IMR-90 (cell line): ENCODE data around the gene SLC38A5. TPM values are rescaled to one million over a fixed set of nuclear protein-coding genes. Genes with fewer than 3 reads are reported as not detected.

ENCODE experiments used
- ATAC-seq: fragments of 200-7000 bp; cut with Tn5 transposase; 2 replicates; pipeline ENCODE4 v1.9.1; 2020; ENCODE audit warnings: low read depth, mild to moderate bottlenecking, moderate library complexity
- BruUV-seq: library from RNA; stranded (reverse); fragments of 400-500 nt; replicated peaks from 2 replicates; lab custom pipeline; 2021; lab: Mats Ljungman, UMichigan
- CTCF ChIA-PET: fragments of 300-600 bp; formaldehyde crosslinking; extraction: SDS; loops from one replicate; lab custom pipeline; 2021; ENCODE audit warnings: antibody characterized with exemption; lab: Yijun Ruan, JAX
- POLR2A ChIA-PET: fragments of 300-600 bp; sonication (Branson Sonifier 250); formaldehyde crosslinking; loops from one replicate; lab custom pipeline; 2022; ENCODE audit warnings: antibody characterized with exemption; ENCODE audit not compliant: unreplicated experiment; lab: Charles Lee
- DNase-seq: peaks from one replicate; pipeline ENCODE4 v3.0.0; 2013
- H2AFZ ChIP-seq: replicated peaks from 2 replicates; pipeline ENCODE3; 2013; ENCODE audit warnings: low read length, mild to moderate bottlenecking; ENCODE audit not compliant: poor library complexity
- H2AK5ac ChIP-seq: 2 replicates; pipeline ENCODE4 v1.6.1; 2013; ENCODE audit warnings: low read depth, low read length, inconsistent platforms
- H2AK9ac ChIP-seq: replicated peaks from 2 replicates; pipeline ENCODE3; 2013; ENCODE audit warnings: mild to moderate bottlenecking, low read depth, low read length, moderate library complexity; ENCODE audit not compliant: poor library complexity
- H2BK120ac ChIP-seq: 2 replicates; pipeline ENCODE4 v1.6.1; 2013; ENCODE audit warnings: low read depth, low read length, inconsistent platforms
- H2BK15ac ChIP-seq: 3 replicates; pipeline ENCODE4 v1.6.1; 2013; ENCODE audit warnings: low read depth, low read length, inconsistent platforms
- H2BK20ac ChIP-seq: 2 replicates; pipeline ENCODE4 v1.6.1; 2013; ENCODE audit warnings: low read depth, mild to moderate bottlenecking, inconsistent platforms, low read length, moderate library complexity
- H2BK5ac ChIP-seq: 2 replicates; pipeline ENCODE4 v1.6.1; 2013; ENCODE audit warnings: mild to moderate bottlenecking, low read depth, low read length, inconsistent platforms; ENCODE audit not compliant: poor library complexity, severe bottlenecking
- H3K14ac ChIP-seq: replicated peaks from 2 replicates; pipeline ENCODE4 v1.6.1; 2013; ENCODE audit warnings: low read depth, low read length, inconsistent platforms
- H3K18ac ChIP-seq: 2 replicates; pipeline ENCODE4 v1.6.1; 2013; ENCODE audit warnings: low read depth, low read length, control low read depth
- H3K23ac ChIP-seq: 2 replicates; pipeline ENCODE4 v1.6.1; 2013; ENCODE audit warnings: low read depth, low read length, inconsistent platforms
- H3K27ac ChIP-seq: 2 replicates; pipeline ENCODE4 v1.5.1; 2013; ENCODE audit warnings: mild to moderate bottlenecking, control low read depth, low read length; ENCODE audit not compliant: insufficient read depth
- H3K27me3 ChIP-seq: 2 replicates; pipeline ENCODE4 v1.6.1; 2013; ENCODE audit warnings: low read length; ENCODE audit not compliant: control insufficient read depth, insufficient read depth
- H3K36me3 ChIP-seq: 2 replicates; pipeline ENCODE4 v1.6.1; 2013; ENCODE audit warnings: low read length, mixed read lengths; ENCODE audit not compliant: control insufficient read depth, insufficient read depth
- H3K4ac ChIP-seq: 2 replicates; pipeline ENCODE4 v1.6.1; 2013; ENCODE audit warnings: low read depth, low read length, inconsistent platforms
- H3K4me1 ChIP-seq: 2 replicates; pipeline ENCODE4 v1.6.1; 2013; ENCODE audit warnings: low read length, mixed read lengths; ENCODE audit not compliant: control insufficient read depth, insufficient read depth
- H3K4me2 ChIP-seq: 2 replicates; pipeline ENCODE4 v1.6.1; 2013; ENCODE audit warnings: low read depth, mild to moderate bottlenecking, control low read depth, low read length, moderate library complexity
- H3K4me3 ChIP-seq: 2 replicates; pipeline ENCODE4 v1.5.1; 2013; ENCODE audit warnings: low read depth, mild to moderate bottlenecking, control low read depth, low read length, moderate library complexity; ENCODE audit not compliant: insufficient read depth
- H3K56ac ChIP-seq: 2 replicates; pipeline ENCODE4 v1.6.1; 2013; ENCODE audit warnings: low read length, inconsistent platforms; ENCODE audit not compliant: insufficient read depth; ENCODE audit errors: extremely low read depth
- H3K79me1 ChIP-seq, 2 experiments: 2 replicates each; pipeline ENCODE4 v1.6.1; 2013; ENCODE audit warnings: low read length in 2 of 2, inconsistent platforms in 1 of 2, low read depth in 1 of 2
- H3K9ac ChIP-seq: 2 replicates; pipeline ENCODE4 v1.6.1; 2013; ENCODE audit warnings: low read depth, low read length, control low read depth
- H3K9me1 ChIP-seq: 2 replicates; pipeline ENCODE4 v1.6.1; 2013; ENCODE audit warnings: low read length, inconsistent platforms; ENCODE audit not compliant: insufficient read depth
- H3K9me3 ChIP-seq: 2 replicates; pipeline ENCODE4 v1.6.1; 2013; ENCODE audit warnings: low read length; ENCODE audit not compliant: control insufficient read depth, insufficient read depth
- H4K20me1 ChIP-seq: 2 replicates; pipeline ENCODE4 v1.6.1; 2013; ENCODE audit warnings: low read length, inconsistent platforms; ENCODE audit not compliant: insufficient read depth
- H4K5ac ChIP-seq: 2 replicates; pipeline ENCODE4 v1.6.1; 2013; ENCODE audit warnings: mild to moderate bottlenecking, low read depth, low read length, control low read depth
- H4K8ac ChIP-seq, 2 experiments: 2 replicates each; pipeline ENCODE4 v1.6.1; 2013; ENCODE audit warnings: low read depth in 2 of 2, low read length in 2 of 2, control low read depth in 1 of 2, inconsistent platforms in 1 of 2
- H4K91ac ChIP-seq: 2 replicates; pipeline ENCODE4 v1.6.1; 2013; ENCODE audit warnings: low read depth, low read length, inconsistent platforms; ENCODE audit not compliant: insufficient read depth
- BHLHE40 ChIP-seq: fragments of 150-350 bp; IDR thresholded peaks from 2 replicates; pipeline ENCODE4 v1.6.1; 2016; ENCODE audit warnings: mild to moderate bottlenecking, low read depth, low read length
- CEBPB ChIP-seq: IDR thresholded peaks from 2 replicates; pipeline ENCODE4 v1.6.1; 2012; ENCODE audit warnings: low read depth, low read length, improper control_type of control experiment
- CHD1 ChIP-seq: IDR thresholded peaks from 2 replicates; pipeline ENCODE4 v1.6.1; 2012; ENCODE audit warnings: low read depth, low read length, improper control_type of control experiment
- CTCF ChIP-seq: conservative IDR thresholded peaks from 2 replicates; pipeline ENCODE4 v1.5.1; 2012; ENCODE audit warnings: mild to moderate bottlenecking, low read depth, low read length, improper control_type of control experiment
- ELK1 ChIP-seq: fragments of 150-350 bp; IDR thresholded peaks from 2 replicates; pipeline ENCODE4 v1.6.1; 2016; ENCODE audit warnings: low read depth, mild to moderate bottlenecking, low read length, moderate library complexity, borderline replicate concordance
- FOS ChIP-seq: fragments of 150-350 bp; IDR thresholded peaks from 2 replicates; pipeline ENCODE4 v1.6.1; 2016; ENCODE audit warnings: low read depth, low read length
- MAFK ChIP-seq: IDR thresholded peaks from 2 replicates; pipeline ENCODE4 v1.6.1; 2012; ENCODE audit warnings: low read depth, low read length, improper control_type of control experiment
- MAZ ChIP-seq: IDR thresholded peaks from 2 replicates; pipeline ENCODE4 v1.6.1; 2012; ENCODE audit warnings: low read depth, mild to moderate bottlenecking, low read length, improper control_type of control experiment, moderate library complexity, borderline replicate concordance
- MXI1 ChIP-seq: IDR thresholded peaks from 2 replicates; pipeline ENCODE4 v1.6.1; 2012; ENCODE audit warnings: low read depth, mild to moderate bottlenecking, low read length, moderate library complexity, borderline replicate concordance
- NFE2L2 ChIP-seq: fragments of 150-350 bp; IDR thresholded peaks from 2 replicates; pipeline ENCODE4 v1.6.1; 2016; ENCODE audit warnings: low read depth, mild to moderate bottlenecking, low read length
- POLR2A ChIP-seq: IDR thresholded peaks from 2 replicates; pipeline ENCODE4 v1.6.1; 2012; ENCODE audit warnings: mild to moderate bottlenecking, low read depth, low read length
- RAD21 ChIP-seq: IDR thresholded peaks from 2 replicates; pipeline ENCODE4 v1.6.1; 2012; ENCODE audit warnings: low read length, improper control_type of control experiment
- RCOR1 ChIP-seq: IDR thresholded peaks from 2 replicates; pipeline ENCODE4 v1.6.1; 2012; ENCODE audit warnings: mild to moderate bottlenecking, low read length, improper control_type of control experiment; ENCODE audit not compliant: insufficient replicate concordance
- RFX5 ChIP-seq: IDR thresholded peaks from 2 replicates; pipeline ENCODE4 v1.8.0; 2012; ENCODE audit warnings: low read depth, mild to moderate bottlenecking, low read length, moderate library complexity
- SMC3 ChIP-seq: fragments of 150-350 bp; IDR thresholded peaks from 2 replicates; pipeline ENCODE4 v1.6.1; 2016; ENCODE audit warnings: low read depth, mild to moderate bottlenecking, antibody characterized with exemption, low read length, moderate library complexity
- WGBS, 2 experiments: methylation state at CpG; one replicate each; pipeline versions ENCODE4 v1.1.5 to v1.1.7; 2013; ENCODE audit warnings: missing lambda C conversion rate in 2 of 2; ENCODE audit not compliant: insufficient read length in 1 of 2; ENCODE audit errors: extremely low coverage in 2 of 2; 5-methylcytosine and 5-hydroxymethylcytosine counted together
- dilution Hi-C: fragments of 300-500 bp; cut with HindIII; formaldehyde crosslinking; loops from one replicate; pipeline ENCODE4 v1.14.3; 2018; ENCODE audit warnings: low sequenced_read_pairs; ENCODE audit not compliant: unreplicated experiment
- in situ Hi-C: fragments of 300-500 bp; cut with MboI; formaldehyde crosslinking; loops from 3 replicates; pipeline ENCODE4 v1.14.3; 2019; ENCODE audit warnings: low sequenced_read_pairs, inconsistent platforms, mixed read lengths
- intact Hi-C: fragments of 100-400 bp; cut with micrococcal nuclease; formaldehyde crosslinking; loops from 2 replicates; pipeline ENCODE4 v1.10.0; 2022
- polyA plus RNA-seq, 3 experiments: library from polyadenylated mRNA; depleted of rRNA; stranded (reverse); fragments of >200 nt; gene quantifications; 2 replicates each; pipeline ENCODE4 v1.2.3, GENCODE V29; 2012; ENCODE audit warnings: low replicate concordance in 1 of 3
- total RNA-seq: library from RNA; depleted of rRNA; stranded (reverse); fragments of >200 nt; gene quantifications from 2 replicates; pipeline ENCODE4 v1.2.3, GENCODE V29; 2012
- TF ChIP-seq, protein P1 (sequence below): fragments of 150-350 bp; IDR thresholded peaks from 2 replicates; pipeline ENCODE4 v1.6.1; 2017; ENCODE audit warnings: mild to moderate bottlenecking, antibody characterized with exemption, low read length, low read depth

SLC38A5 gene
- total and polyA plus RNA-seq, 2 of the 4 experiments (the other 2 are of a cell fraction), result 12.2 to 20.4 TPM

DNA sequence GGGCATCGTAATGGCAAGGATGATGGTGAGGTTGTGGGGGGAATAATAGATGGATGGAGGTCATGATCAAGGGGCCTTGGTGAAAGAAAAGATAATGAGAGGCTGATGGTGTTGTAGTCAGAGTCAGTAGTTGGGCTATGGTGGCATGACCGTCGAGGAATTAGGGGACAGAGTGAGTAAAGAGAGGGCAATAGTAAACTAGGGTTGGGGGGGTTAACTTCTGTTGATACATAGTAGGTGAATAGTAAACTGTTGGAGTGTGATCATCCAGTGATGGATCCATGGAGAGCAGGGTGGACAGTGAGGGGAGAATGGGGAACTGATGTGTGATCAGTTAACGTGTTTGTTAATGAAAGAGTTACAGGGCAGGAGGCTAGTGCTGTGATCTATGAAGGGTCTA lies 6.9 kb upstream of the SLC38A5 start:
- Histone ChIP-seq H3K56ac (0 out of 2 replicates have a peak overlapping the region, but pooled peaks have one; percentile 46), H4K91ac (no peak overlapping the region), H3K27me3 (no peaks in the 10 kb centered on the region), H2AFZ (no peak overlapping the region), H3K4ac (peak overlapping the region; percentile 81), H3K4me3 (peak overlapping the region; percentile 82), H3K23ac (peak overlapping the region; percentile 52; the same call in 1 of the 2 replicates), H3K9me3 (no peaks in the 10 kb centered on the region), H3K18ac (no peak overlapping the region), H2BK20ac (no peak overlapping the region), H4K8ac (peak overlapping the region; percentile 55 to 77; a peak in 1 of 4 replicates), H2BK120ac (no peak overlapping the region), H4K20me1 (no peaks in the 10 kb centered on the region; the same call in 1 of the 2 replicates), H3K9me1 (peaks cover 7% of the 10 kb centered on the region), H3K79me1 (peaks cover 0 to 23% of the 10 kb centered on the region in 2 experiments; a peak in 2 of 4 replicates), H3K36me3 (peaks cover 5% of the 10 kb centered on the region; the same call in 1 of the 2 replicates), H3K4me2 (peak overlapping the region; percentile 86), H4K5ac (no peak overlapping the region), H2BK15ac (no peak overlapping the region), H2AK9ac (no peak overlapping the region), H2AK5ac (peak overlapping the region; percentile 77; the same call in 1 of the 2 replicates), H3K9ac (peak overlapping the region; percentile 70; the same call in 1 of the 2 replicates), H3K27ac (no peak overlapping the region), H3K14ac (peak overlapping the region; percentile 71), H3K4me1 (no peaks in the 10 kb centered on the region), H2BK5ac (peak overlapping the region; percentile 37)
- dilution Hi-C loops (no loop called here), in situ Hi-C loops (no loop called here), intact Hi-C loops (no loop called here)
- POLR2A ChIA-PET, result no interaction called here
- DNase-seq, result no peak
- 64 to 100% methylated on average over 1 to 2 of the region's 4 CpGs for WGBS, 2 experiments
- no TSS peak for BruUV-seq
- no peak for TF ChIP-seq ELK1
- no peak for TF ChIP-seq CHD1
- TF ChIP-seq, protein P1, sequence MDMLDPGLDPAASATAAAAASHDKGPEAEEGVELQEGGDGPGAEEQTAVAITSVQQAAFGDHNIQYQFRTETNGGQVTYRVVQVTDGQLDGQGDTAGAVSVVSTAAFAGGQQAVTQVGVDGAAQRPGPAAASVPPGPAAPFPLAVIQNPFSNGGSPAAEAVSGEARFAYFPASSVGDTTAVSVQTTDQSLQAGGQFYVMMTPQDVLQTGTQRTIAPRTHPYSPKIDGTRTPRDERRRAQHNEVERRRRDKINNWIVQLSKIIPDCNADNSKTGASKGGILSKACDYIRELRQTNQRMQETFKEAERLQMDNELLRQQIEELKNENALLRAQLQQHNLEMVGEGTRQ, result no peak
- no peak for TF ChIP-seq RCOR1
- no peak for TF ChIP-seq BHLHE40
- TF ChIP-seq MAZ, result no peak
- no peak for TF ChIP-seq MAFK
- TF ChIP-seq RFX5, result no peak
- TF ChIP-seq CEBPB, result no peak
- TF ChIP-seq POLR2A, result no peak
- TF ChIP-seq FOS, result no peak
- no peak for TF ChIP-seq RAD21
- TF ChIP-seq SMC3, result no peak
- no peak for TF ChIP-seq MXI1
- TF ChIP-seq CTCF, result no peak
- no peak for TF ChIP-seq NFE2L2
- CTCF ChIA-PET, result interaction anchor here (0.6 kb wide), 1 partner anchor 588 kb away, joined by 3 read pairs; no protein-coding TSS in a partner anchor
- no peak for ATAC-seq
